ENCODE data around the gene OVCH1.
"Not testable (repeated sequence)": the region's sequence is repeated elsewhere in the genome, so short reads cannot be mapped to it uniquely, and the experiment has no call there.

Gene OVCH1

DNA sequence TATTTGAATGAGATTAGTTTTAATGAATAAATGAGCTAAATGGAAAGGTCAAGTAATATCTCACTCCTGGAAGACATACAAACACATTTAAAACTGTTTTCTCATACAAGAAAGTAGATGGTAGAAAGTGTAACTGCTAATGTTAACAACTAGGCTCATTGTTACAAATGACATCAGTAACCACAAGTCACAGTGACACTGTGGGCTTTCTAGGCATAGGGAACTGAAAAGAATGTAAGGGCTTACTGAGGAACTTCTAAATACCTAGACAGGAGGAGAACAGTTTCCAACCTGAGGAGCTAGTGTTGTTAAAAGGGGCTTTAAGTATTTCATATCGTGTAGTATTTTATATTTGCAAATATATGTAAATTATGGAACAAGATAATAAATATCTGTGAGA lies 99.0 kb downstream of the OVCH1 start:
- no peak for DNase-seq

DNA sequence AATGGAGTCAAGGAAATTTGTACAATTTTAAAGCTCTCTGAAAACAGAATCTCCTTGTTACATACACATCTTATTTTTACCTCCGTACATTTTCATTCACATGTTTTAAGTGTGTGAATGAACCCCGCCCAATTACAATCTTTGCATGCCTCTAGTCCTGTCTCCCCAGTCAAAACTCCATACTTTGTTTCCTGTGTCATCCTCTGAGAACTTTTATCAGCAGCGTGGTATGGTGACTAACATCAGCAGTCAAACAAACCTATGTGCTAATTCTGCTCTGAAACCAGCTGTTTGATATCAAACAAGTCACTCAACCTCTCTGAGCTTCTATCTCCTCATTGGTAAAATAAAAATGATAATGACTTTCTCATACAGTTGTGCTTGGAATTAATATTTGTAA lies 100.7 kb downstream of the OVCH1 start:
- DNase-seq, result no peak

DNA sequence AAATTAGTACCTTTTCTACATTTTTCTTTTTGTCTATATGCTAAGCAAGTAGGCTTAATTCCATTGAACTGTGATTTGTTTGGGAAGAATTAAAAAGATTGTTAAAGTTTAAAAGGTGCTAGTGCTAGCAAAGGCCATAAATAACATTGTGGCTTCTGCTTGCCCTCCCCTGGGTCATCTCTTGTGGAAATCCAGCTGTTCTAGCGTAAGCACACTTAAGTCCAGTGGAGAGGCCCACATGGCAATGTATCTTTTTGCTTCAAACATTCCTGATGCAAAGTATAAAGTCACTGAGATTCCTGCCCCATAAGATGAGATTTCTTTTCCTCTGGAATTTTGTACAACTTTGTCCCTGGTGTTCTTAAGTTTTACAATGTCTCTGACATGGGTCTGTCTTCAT lies 102.1 kb downstream of the OVCH1 start:
- DNase-seq, result no peak

DNA sequence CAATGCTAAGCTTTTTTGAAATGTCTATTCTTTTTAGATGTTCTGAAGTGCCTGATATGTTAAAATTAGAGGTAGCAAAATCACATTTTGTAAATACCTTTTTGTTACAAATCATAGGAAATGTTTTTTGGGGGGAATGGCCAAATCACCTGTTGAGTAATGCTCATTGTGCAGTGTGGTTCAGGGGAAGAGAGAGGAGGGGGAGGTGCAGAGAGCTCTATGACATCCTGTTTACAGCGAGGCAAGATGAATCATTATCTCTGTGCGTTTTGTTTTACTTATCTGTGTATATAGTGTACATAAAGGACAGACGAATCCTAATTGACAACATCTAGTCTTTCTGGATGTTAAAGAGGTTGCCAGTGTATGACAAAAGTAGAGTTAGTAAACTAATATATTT lies 107.1 kb downstream of the OVCH1 start:
- not testable (repeated sequence) for DNase-seq

DNA sequence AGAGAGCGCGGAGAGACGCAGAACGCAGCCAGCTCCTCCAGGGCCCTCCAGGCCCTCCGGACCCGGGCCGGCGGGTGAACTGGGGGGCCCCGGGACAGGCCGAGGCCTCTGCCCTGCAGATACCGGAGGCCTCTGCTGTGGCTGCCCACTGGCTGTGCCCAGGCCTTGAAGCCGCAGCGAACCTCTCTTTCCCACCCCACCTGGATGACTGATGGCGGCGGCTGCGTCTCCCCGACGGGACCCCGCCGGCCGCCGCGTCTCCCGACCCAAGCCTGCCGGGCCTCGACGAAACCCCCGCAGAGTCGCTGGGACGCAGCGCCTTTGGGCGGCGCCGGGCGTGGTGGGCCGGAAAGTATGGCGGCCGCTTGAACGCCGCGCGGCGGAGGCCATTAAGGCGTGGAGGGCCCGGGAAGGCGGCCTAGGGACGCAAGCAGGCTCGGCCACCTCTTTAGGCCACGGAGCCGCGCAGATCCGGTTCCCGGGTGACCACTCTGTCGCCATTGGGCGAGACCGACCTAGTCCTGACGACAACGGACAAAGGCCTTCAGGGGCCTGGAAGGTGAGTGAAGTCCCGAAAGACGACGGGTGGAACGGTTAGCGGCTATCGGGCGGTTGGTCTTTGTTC lies 108.1 kb downstream of the OVCH1 start:
- no peak for DNase-seq

DNA sequence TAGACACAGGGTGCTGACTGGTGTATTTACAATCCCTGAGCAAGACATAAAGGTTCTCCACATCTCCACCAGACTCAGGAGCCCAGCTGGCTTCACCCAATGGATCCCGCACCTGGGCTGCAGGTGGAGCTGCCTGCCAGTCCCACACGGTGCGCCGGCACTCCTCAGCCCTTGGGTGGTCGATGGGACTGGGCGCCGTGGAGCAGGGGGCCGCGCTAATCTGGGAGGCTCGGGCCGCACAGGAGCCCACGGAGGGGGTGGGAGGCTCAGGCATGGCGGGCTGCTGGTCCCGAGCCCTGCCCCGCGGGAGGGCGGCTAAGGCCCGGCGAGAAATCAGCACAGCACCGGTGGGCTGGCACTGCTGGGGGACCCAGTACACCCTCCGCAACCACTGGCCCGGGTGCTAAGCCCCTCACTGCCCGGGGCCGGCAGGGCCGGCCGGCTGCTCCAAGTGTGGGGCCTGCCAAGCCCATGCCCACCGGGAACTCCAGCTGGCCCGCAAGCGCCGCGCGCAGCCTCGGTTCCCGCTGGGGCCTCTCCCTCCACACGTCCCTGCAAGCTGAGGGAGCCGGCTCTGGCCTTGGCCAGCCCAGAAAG lies 111.3 kb downstream of the OVCH1 start:
- DNase-seq, result not testable (repeated sequence)

DNA sequence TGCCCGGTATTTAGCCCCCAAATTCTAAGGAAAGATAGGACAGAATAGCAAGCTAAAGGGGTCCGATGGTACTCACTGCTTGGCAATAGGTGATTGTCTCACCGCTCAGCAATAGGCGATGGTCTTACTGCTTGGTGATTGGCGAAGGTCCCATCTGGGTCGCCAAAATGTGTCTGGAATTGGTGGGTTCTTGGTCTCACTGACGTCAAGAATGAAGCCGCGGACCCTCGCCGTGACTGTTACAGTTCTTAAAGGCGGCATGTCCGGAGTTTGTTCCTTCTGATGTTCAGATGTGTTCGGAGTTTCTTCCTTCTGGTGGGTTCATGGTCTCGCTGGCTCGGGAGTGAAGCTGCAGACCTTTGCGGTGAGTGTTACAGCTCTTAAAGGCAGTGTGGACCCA lies 112.3 kb downstream of the OVCH1 start:
- DNase-seq, result not testable (repeated sequence)

DNA sequence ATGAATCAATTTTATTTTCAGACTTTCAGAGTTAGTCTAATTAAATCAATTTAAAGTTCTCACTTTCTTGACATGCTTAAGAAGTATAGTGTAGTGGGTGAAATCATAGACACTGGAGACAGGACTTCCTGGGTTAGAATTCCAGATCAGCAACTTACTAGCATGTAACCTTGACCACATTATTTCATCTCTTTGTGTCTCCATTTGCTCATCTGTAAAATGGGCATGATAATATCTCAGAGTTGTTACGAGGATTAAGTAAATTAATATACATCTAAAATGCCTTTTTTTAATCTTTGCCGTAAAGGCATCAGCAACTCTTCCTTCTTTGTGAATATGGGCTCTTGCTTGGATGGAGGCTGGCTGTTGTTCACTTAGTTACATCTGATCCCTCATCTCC lies 115.2 kb downstream of the OVCH1 start:
- no peak for DNase-seq

DNA sequence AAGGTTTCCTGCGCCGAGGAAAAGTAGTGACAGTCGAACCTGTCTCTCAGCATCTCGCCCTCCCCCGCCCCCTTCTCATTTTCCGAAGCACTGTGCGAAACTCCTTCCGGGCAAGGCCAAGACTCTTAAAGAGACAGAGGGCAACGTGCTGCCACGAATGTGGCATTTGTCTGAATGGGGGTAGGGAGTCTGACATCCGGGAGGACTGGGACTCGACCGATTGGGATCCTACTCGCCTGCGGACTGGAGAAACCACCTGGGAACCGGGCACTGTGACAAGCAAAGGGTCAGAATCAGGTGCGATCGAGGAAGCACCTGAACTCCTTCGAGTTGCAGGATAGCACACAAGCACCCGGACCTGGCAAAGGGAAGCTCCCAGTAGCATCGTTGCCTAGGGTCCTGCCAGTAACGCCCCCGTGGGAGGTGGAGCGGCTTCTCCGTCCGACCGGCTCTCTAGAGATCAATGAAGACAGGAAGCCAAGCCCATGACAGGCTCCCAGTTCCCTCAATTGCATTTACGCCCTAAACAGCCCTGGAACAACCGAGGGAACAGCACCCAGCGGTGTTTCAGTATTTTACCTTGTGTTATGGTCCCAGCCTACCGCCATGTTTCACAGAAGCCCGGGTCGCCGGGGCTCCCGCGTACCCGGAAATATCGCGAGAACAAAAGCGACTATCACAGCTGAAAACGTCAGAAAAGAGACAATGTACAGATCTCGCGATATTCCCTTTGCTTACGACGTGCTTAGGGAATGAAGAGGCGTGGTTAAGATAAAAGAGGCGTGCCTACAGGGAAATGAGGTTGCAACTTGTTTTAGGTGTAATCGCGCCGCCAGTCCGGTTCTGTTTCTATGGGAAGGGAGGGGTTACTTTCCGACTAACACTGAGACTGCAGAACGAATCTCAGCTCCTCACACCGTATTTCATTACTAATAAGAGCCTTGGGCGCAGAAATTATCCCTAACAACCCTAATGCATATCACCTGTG lies 116.7 kb downstream of the OVCH1 start, which contains the start of gene ERGIC2:
Gene ERGIC2 (minus strand): TSS at position 637 of the 988 bp plus-strand sequence. CDS start 9,539 bp downstream, outside the sequence.
- DNase-seq, result peak; percentile 99 to 100
